HG02840 (cell line): ENCODE results near the gene PRIM2.
"Not testable (repeated sequence)": the region's sequence is repeated elsewhere in the genome, so short reads cannot be mapped to it uniquely, and the experiment has no call there.

Source experiments
- ATAC-seq: cut with Tn5 transposase; IDR thresholded peaks from one replicate; pipeline ENCODE4 v1.9.1; 2021; ENCODE audit warnings: mild to moderate bottlenecking, moderate library complexity, moderate number of reproducible peaks; ENCODE audit not compliant: unreplicated experiment, low FRiP score

PRIM2 gene

GRCh38 chr6:57442133-57442532 lies 124.7 kb downstream of the PRIM2 start:
- not testable (repeated sequence) for ATAC-seq

- not testable (repeated sequence) for ATAC-seq
Observed at GRCh38 chr6:57443181-57443580, 125.8 kb downstream of the PRIM2 start.

GRCh38 chr6:57444787-57445186 lies 127.4 kb downstream of the PRIM2 start:
- not testable (repeated sequence) for ATAC-seq

GRCh38 chr6:57445379-57445778 lies 127.9 kb downstream of the PRIM2 start:
- ATAC-seq = not testable (repeated sequence)

- ATAC-seq = not testable (repeated sequence)
Observed at GRCh38 chr6:57445790-57446468, 128.5 kb downstream of the PRIM2 start.

GRCh38 chr6:57449496-57450066 lies 132.2 kb downstream of the PRIM2 start:
- not testable (repeated sequence) for ATAC-seq

- not testable (repeated sequence) for ATAC-seq
Observed at GRCh38 chr6:57459781-57460180, 142.4 kb downstream of the PRIM2 start.

GRCh38 chr6:57461022-57461421 lies 143.6 kb downstream of the PRIM2 start:
- ATAC-seq = not testable (repeated sequence)

- ATAC-seq = not testable (repeated sequence)
Observed at GRCh38 chr6:57463809-57464208, 146.4 kb downstream of the PRIM2 start.

GRCh38 chr6:57465968-57466367 lies 148.5 kb downstream of the PRIM2 start:
- not testable (repeated sequence) for ATAC-seq

- no peak for ATAC-seq
Observed at GRCh38 chr6:57469072-57469471, 151.6 kb downstream of the PRIM2 start.

- not testable (repeated sequence) for ATAC-seq
Observed at GRCh38 chr6:57470148-57470547, 152.7 kb downstream of the PRIM2 start.

GRCh38 chr6:57471314-57471864 lies 154.0 kb downstream of the PRIM2 start:
- ATAC-seq = not testable (repeated sequence)

- ATAC-seq = not testable (repeated sequence)
Observed at GRCh38 chr6:57472861-57473362, 155.5 kb downstream of the PRIM2 start.

GRCh38 chr6:57474862-57475475 lies 157.5 kb downstream of the PRIM2 start:
- ATAC-seq = not testable (repeated sequence)

- not testable (repeated sequence) for ATAC-seq
Observed at GRCh38 chr6:57475656-57476055, 158.2 kb downstream of the PRIM2 start.

- ATAC-seq = not testable (repeated sequence)
Observed at GRCh38 chr6:57480194-57480593, 162.8 kb downstream of the PRIM2 start.

GRCh38 chr6:57481121-57481520 lies 163.7 kb downstream of the PRIM2 start:
- not testable (repeated sequence) for ATAC-seq

GRCh38 chr6:57482471-57482870 lies 165.0 kb downstream of the PRIM2 start:
- not testable (repeated sequence) for ATAC-seq

GRCh38 chr6:57486494-57487081 lies 169.2 kb downstream of the PRIM2 start:
- not testable (repeated sequence) for ATAC-seq

GRCh38 chr6:57488551-57488950 lies 171.1 kb downstream of the PRIM2 start:
- ATAC-seq = not testable (repeated sequence)
